ENCODE data around the gene PTPRN2.
"Not testable (repeated sequence)": the region's sequence is repeated elsewhere in the genome, so short reads cannot be mapped to it uniquely, and the experiment has no call there.

Gene PTPRN2

DNA sequence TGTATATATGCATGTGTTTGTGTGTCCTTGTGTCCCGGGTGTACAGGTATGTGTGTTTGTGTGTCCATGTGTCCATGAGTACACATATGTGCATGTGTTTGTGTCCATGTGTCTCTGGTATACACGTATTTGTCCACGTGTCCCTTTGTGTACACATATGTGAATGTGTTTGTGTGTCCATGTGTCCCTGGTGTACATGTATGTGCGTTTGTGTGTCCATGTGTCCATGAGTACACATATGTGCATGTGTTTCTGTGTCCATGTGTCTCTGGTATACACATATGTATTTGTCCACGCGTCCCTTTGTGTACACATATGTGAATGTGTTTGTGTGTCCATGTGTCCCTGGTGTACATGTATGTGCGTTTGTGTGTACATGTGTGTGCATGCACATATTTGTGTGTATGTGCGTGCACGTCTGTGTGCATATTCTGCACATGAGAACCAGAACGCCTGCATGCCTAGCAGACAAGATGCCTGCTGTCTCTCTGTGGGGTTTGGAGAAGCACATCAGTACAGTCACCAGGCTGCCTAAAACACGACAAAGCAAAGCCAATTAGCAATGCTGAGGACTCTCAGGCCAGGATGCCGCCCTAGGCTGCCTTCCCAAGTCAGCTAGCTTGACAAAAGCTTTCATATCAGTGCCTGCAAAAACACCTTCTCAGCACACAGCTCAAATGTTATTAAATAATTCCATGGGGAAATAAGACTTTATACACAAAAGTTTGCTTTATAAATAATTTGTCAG, 327.8 kb downstream of the PTPRN2 start:
- no peak for DNase-seq

GRCh38 chr7:158259141-158259540, 328.5 kb downstream of the PTPRN2 start:
- no peak for DNase-seq

GRCh38 chr7:158258411-158259130, 329.1 kb downstream of the PTPRN2 start:
- no peak for DNase-seq

GRCh38 chr7:158257516-158258410, 329.9 kb downstream of the PTPRN2 start:
- no peak for DNase-seq

DNA sequence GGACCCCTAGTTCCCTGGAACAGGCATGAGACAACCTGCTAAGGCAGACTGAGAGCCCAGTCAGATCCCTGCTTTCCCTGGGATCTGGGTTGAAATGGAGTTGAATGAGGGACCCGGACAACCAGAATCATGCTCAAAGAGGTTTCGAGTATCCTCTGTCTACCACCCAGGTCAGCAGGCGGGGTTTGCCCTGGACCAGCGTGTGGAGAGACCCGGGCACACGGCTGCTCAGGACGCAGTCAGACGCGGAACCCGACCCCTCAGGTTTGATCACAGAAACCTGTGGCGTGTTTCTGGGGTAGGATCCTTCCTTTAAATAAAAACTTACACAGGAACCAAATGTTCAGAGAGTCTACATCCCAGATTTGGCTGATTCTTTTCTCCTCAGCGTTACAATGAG, 330.6 kb downstream of the PTPRN2 start:
- DNase-seq, result no peak

GRCh38 chr7:158256091-158256816, 331.4 kb downstream of the PTPRN2 start:
- no peak for DNase-seq

DNA sequence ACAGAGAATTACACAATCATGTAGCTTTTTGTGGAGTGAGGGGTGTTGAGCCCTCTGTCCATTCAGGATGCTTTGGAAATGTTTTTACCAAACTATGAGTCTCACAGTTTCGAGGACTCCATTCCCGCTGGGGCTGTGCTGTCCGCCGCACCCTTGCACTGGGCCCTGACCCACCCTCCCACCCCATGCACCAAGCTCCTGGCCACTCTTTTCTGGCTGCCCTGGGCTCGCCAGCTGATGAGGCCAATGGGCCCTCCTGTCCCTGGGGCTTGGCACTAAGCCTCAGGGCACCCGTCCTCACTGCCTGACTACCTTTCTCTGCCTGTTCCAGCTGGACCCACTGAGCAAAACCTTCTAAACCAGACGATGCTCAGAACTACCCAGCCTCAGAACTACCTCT, 332.1 kb downstream of the PTPRN2 start:
- DNase-seq, result no peak

- DNase-seq, result no peak
These were observed 332.5 kb downstream of the PTPRN2 start for GRCh38 chr7:158255156-158255555.

DNA sequence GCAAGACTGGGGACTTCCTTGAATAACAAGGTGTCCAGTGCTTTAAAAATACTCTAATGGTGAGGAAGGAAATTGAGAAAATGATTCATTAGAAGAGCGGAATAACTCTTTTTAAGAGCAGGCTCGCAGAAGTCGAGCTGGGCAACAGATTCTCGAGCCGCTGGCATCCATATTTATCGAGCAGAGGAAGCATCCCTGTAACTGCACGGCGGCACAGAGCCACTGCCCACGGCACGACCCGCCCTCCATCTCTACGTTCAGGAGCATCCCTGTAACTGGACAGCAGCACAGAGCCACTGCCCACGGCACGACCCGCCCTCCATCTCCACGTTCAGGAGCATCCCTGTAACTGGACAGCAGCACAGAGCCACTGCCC, 334.0 kb downstream of the PTPRN2 start:
- DNase-seq, result not testable (repeated sequence)

- no peak for DNase-seq
These were observed 334.6 kb downstream of the PTPRN2 start for GRCh38 chr7:158252837-158253669.

DNA sequence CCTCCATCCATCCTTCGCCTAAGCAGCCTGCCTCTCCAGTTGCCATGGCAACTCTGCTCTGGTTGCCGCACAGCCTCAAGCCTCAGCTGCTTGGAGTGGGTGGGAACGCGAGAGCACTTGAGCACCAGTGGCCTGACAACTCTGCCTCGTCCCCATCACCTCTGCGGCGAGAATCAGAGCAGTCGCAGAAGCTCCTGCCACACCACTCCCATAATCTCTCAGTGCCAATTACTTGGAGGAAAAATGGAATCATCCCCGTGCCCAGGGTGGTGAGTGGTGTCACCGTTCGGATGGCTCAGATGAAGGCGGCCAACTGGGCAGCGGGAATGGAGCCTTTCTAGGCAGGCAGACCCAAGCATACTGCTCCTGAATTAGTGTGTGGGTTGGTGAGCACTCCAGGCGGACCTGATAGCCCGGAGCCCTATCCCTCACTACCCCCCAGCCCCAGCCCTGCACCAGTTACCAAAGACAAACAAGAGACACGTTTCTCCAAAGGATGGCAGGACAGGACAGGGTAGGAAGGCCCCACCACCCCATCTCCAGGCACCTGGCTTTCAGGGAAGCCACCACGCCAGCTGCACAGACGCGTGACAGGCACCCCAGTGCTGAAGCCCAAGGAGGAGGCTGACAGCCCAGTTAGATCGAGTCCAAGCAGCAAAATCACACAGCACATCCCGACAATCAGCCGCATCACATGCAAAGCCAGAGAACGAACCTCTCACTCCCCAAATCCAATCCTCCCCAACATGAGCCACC, 335.4 kb downstream of the PTPRN2 start:
- no peak for DNase-seq

DNA sequence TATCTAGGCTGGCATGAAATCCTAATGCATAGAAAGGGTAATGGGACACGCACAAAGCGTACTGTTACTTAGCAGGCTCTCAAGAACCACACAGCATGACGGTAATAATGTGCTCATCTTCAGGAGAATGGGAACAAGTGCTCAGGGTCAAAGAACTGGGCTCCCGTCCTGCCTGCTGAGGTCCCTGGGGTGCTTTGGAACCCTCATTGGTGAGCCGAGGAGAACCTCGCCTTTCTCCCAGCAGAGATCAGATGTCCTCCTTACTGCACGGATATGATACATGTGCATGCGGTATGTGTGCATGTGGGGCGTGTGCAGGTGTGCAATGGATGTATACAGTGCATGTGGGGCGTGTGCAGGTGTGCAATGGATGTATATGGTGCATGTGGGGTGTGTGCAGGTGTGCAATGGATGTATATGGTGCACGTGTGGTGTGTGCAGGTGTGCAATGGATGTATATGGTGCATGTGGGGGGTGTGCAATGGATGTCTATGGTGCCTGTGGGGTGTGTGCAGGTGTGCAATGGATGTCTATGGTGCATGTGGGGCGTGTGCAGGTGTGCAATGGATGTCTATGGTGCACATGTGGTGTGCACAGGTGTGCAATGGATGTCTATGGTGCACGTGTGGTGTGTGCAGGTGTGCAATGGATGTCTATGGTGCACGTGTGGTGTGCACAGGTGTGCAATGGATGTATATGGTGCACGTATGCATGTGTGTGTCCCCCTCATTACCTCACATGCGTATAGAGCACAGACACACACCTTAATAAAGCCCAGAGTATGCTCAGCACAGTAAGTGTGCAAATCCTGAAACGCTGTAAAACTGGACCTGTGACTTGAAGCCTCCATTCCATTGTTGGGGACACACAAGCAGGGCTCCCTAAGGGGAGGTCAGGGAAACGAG, 336.3 kb downstream of the PTPRN2 start:
- no peak for DNase-seq

GRCh38 chr7:158249692-158250091, 337.9 kb downstream of the PTPRN2 start:
- DNase-seq, result no peak

DNA sequence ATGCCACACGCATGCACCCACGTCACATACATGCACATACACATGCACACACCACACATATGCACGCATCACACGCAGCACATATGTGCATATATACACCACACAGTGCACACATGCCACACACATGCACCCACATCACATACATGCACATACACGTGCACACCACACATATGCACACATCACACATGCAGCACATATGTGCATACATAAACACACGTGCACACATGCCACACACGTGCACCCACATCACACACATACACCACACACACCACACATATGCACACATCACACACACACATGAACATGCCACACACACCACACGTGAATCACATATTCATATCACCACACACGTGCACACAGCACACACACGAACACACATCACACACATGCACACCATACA, 338.8 kb downstream of the PTPRN2 start:
- no peak for DNase-seq

- DNase-seq, result no peak
These were observed 339.7 kb downstream of the PTPRN2 start for GRCh38 chr7:158247758-158248487.

DNA sequence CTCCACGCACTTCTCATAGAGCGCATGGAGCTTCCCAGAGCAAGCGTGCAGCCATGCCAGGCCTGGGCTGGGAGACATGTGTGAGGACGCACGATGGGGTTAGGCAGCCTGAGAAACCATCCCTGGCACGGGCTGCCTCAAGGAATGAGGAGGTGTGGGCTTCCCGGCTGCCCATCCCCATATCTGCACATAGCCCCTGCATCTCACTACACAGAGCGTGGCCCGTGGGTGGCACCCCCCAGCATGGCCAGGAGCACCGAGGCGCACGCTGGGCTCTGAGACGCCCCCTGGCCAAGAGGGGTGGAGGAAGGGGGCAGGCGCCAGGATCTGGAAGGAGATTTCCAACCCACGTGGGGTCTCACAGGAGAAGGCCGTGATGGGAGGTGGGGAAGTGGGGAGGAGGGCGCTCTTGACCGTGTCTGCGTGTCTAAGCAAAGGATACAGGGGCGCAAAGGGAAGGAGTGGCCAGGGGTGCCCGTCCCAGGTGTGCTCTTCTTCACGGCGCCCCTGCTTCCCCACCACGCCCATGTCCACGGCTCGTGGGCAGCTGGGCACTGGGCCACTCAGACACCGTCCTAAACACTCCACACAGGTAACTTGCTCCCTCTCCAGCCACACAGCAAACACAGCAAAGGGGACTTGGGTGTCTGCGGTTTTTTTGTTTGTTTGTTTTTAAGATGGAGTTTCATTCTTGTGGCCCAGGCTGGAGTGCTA, 340.5 kb downstream of the PTPRN2 start:
- DNase-seq, result no peak

- no peak for DNase-seq
These were observed 341.2 kb downstream of the PTPRN2 start for GRCh38 chr7:158246272-158246959.

DNA sequence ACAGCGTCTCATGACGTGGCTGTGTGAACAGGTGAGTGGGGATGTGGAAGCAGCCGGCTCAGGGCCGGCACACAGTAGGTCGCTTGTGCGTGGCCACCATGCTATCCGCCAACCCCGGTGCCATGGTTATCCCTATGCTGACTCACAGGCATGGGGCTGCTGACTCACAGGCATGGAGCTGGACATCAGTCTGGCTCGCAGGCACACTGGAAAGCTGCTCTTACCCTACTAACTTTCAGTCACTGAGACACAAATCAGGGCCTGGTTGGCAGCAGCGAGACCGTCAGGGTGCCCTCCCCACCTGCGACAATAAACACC, 341.9 kb downstream of the PTPRN2 start:
- DNase-seq, result no peak

All from NCI-H510A (cell line).